Measurements from ENCODE around the gene PARVB.

PARVB gene

GRCh38 chr22:44182588-44183286 lies 158.6 kb downstream of the PARVB start:
- DNase-seq (ENCODE audit: low read depth in 2 of 2), result peak; percentile 20 to 24

- DNase-seq (ENCODE audit: low read depth in 2 of 2), result peak in 1 of 2 donors; percentile 4
These were observed 159.1 kb downstream of the PARVB start for GRCh38 chr22:44183287-44183588.

GRCh38 chr22:44184006-44184405 lies 159.9 kb downstream of the PARVB start:
- no peak for DNase-seq (ENCODE audit: low read depth in 2 of 2)

GRCh38 chr22:44185237-44186120 lies 161.4 kb downstream of the PARVB start:
- DNase-seq (ENCODE audit: low read depth in 2 of 2), result no peak

- DNase-seq (ENCODE audit: low read depth in 2 of 2), result no peak
These were observed 162.0 kb downstream of the PARVB start for GRCh38 chr22:44186121-44186510.

- no peak for DNase-seq (ENCODE audit: low read depth in 2 of 2)
These were observed 162.6 kb downstream of the PARVB start for GRCh38 chr22:44186737-44187136.

GRCh38 chr22:44187652-44188230 lies 163.6 kb downstream of the PARVB start:
- no peak for DNase-seq (ENCODE audit: low read depth in 2 of 2)

GRCh38 chr22:44188316-44188715 lies 164.2 kb downstream of the PARVB start:
- DNase-seq (ENCODE audit: low read depth in 2 of 2), result no peak

GRCh38 chr22:44188986-44189630 lies 165.0 kb downstream of the PARVB start:
- no peak for DNase-seq (ENCODE audit: low read depth in 2 of 2)

GRCh38 chr22:44190381-44190976 lies 166.4 kb downstream of the PARVB start:
- no peak for DNase-seq (ENCODE audit: low read depth in 2 of 2)

GRCh38 chr22:44191036-44191454 lies 166.9 kb downstream of the PARVB start:
- DNase-seq (ENCODE audit: low read depth in 2 of 2), result peak; percentile 32 to 44

- DNase-seq (ENCODE audit: low read depth in 2 of 2), result peak; percentile 27 to 48
These were observed 168.2 kb downstream of the PARVB start for GRCh38 chr22:44192098-44192815.

- DNase-seq (ENCODE audit: low read depth in 2 of 2), result no peak
These were observed 168.9 kb downstream of the PARVB start for GRCh38 chr22:44192816-44193534.

- DNase-seq (ENCODE audit: low read depth in 2 of 2), result peak in 1 of 2 donors; percentile 3
These were observed 169.4 kb downstream of the PARVB start for GRCh38 chr22:44193535-44193891.

- DNase-seq (ENCODE audit: low read depth in 2 of 2), result no peak
These were observed 170.5 kb downstream of the PARVB start for GRCh38 chr22:44194569-44194968.

GRCh38 chr22:44195189-44195871 lies 171.2 kb downstream of the PARVB start:
- DNase-seq (ENCODE audit: low read depth in 2 of 2), result no peak

- no peak for DNase-seq (ENCODE audit: low read depth in 2 of 2)
These were observed 172.1 kb downstream of the PARVB start for GRCh38 chr22:44196241-44196640.

GRCh38 chr22:44196731-44197131 lies 172.6 kb downstream of the PARVB start:
- DNase-seq (ENCODE audit: low read depth in 2 of 2), result no peak

GRCh38 chr22:44197271-44197670 lies 173.2 kb downstream of the PARVB start:
- DNase-seq (ENCODE audit: low read depth in 2 of 2), result no peak

GRCh38 chr22:44199164-44199563 lies 175.1 kb downstream of the PARVB start:
- no peak for DNase-seq (ENCODE audit: low read depth in 2 of 2)

All from stimulated activated CD8-positive, alpha-beta memory T cell treated with anti-CD3 and anti-CD28 coated beads, Interleukin-2, amount 100 ng/mL, for 48 hours (primary cell).